Measurements from ENCODE around the gene USP27X.

USP27X gene

DNA sequence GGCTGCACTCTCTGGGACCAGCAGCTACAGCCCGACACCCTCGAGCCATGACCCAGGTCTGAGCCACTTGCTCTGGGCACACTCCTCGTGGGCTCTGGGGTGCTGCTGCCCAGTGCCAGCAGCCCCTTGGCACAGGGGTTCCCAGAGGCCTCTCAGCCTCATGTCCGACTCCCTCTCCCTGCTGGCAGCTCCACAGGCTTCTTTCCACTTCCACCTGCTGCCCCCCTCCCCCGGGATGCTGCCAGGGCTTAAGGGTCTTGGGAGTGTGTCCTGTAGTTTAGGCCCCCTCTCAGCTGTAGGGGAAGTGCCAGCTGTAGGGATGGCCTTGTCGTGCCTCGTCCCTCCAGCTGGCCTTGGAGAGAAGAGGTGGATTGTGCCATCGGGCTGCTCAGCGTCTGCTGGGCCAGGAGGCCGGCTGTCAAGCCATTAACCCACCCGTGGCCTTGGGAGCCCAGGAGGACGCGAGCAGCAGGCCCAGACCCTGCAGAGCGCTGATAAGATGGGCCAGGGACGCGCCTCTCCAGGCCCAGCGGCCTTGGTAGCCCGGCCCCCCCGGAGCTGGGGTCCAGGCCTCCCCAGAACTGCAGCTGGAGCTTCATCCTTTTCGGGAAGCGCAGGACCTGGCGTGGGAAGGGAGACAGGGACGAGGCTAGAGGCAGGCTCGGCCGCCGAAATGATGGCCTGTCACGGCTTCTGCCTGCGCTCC lies 1.0 kb upstream of the USP27X start:
- no peak for TF ChIP-seq CTCF (IDR thresholded peaks at IDR 0.05; ENCODE audit: insufficient read depth, low read length, missing control alignments)
- ChIA-PET CTCF (interaction anchor here (1.0 to 1.6 kb wide), 3 partner anchors 10 to 38 kb away, joined by 3 to 7 read pairs (median 4); no protein-coding TSS in a partner anchor), POLR2A (interaction anchor here (1.0 kb wide), 1 partner anchor 44 kb away, joined by 5 read pairs; the partner anchor contains the start of gene CLCN5)
- H3K4me3 ChIP-seq (ENCODE audit: low read depth, low read length) = peak overlapping the region; percentile 64
- DNase-seq (ENCODE audit: low read depth, low spot score) = no peak

GRCh38 chrX:49879656-49880277 lies 483 bp downstream of the USP27X start:
- CTCF ChIA-PET = interaction anchor here (0.6 to 1.6 kb wide), 3 partner anchors 37 to 41 kb away, joined by 3 to 7 read pairs (median 4); no protein-coding TSS in a partner anchor
- no peak for DNase-seq (ENCODE audit: low read depth, low spot score)
- POLR2A ChIA-PET = no interaction called here
- no peak for TF ChIP-seq CTCF (IDR thresholded peaks at IDR 0.05; ENCODE audit: insufficient read depth, low read length, missing control alignments)
- H3K4me3 ChIP-seq (ENCODE audit: low read depth, low read length) = peak overlapping the region; percentile 64

DNA sequence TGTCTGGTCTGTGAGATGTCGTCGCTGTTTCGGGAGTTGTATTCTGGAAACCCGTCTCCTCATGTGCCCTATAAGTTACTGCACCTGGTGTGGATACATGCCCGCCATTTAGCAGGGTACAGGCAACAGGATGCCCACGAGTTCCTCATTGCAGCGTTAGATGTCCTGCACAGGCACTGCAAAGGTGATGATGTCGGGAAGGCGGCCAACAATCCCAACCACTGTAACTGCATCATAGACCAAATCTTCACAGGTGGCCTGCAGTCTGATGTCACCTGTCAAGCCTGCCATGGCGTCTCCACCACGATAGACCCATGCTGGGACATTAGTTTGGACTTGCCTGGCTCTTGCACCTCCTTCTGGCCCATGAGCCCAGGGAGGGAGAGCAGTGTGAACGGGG lies 1.4 kb downstream of the USP27X start:
- no peak overlapping the region; the same call in 1 of the 2 replicates for H3K4me3 ChIP-seq (ENCODE audit: low read depth, low read length)

GRCh38 chrX:49884290-49884862 lies 5.1 kb downstream of the USP27X start:
- CTCF ChIA-PET = interaction anchor here (0.8 to 2.9 kb wide), 14 partner anchors 9 to 695 kb away, joined by 3 to 23 read pairs (median 4); partner anchors contain the start of gene CCNB3
- TF ChIP-seq CTCF (IDR thresholded peaks at IDR 0.05; ENCODE audit: insufficient read depth, low read length, missing control alignments) = peak; percentile 72
- POLR2A ChIA-PET = interaction anchor here (0.6 kb wide), 1 partner anchor 57 kb away, joined by 3 read pairs; no protein-coding TSS in a partner anchor
- no peak for DNase-seq (ENCODE audit: low read depth, low spot score)
- H3K4me3 ChIP-seq (ENCODE audit: low read depth, low read length) = no peak overlapping the region

More for the DNA sequence above, 1.4 kb downstream of the USP27X start:
- no peak for DNase-seq (ENCODE audit: low read depth, low spot score)
- ChIA-PET POLR2A (no interaction called here), CTCF (interaction anchor here (1.1 kb wide), 1 partner anchor 324 kb away, joined by 3 read pairs; the partner anchor contains the start of gene CCNB3)
- no peak for TF ChIP-seq CTCF (IDR thresholded peaks at IDR 0.05; ENCODE audit: insufficient read depth, low read length, missing control alignments)

DNA sequence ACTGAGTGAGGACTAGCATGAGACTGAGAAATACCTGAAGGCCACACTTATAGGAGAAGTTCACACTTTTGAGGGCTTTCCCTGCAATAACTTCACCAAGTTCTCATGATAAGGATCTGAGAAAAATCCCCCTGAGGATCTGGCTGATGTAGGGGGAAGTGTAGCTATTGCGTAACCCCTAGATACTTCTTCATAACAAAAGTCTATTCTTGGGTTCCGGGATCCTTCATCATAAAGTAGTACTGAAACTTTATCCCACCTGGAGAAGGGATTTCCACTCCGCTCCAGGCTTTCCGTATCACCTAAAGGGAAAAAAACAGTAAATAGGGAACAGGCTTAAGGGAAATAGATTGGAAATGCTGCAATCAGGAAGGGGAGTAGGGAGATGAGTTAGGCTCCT lies 13.3 kb downstream of the USP27X start:
- POLR2A ChIA-PET = no interaction called here
- CTCF ChIA-PET = interaction anchor here (1.1 kb wide), 1 partner anchor 11 kb away, joined by 3 read pairs; no protein-coding TSS in a partner anchor

More for the DNA sequence above, 13.3 kb downstream of the USP27X start:
- DNase-seq (ENCODE audit: low read depth, low spot score) = no peak
- no peak overlapping the region for H3K4me3 ChIP-seq (ENCODE audit: low read depth, low read length)
- no peak for TF ChIP-seq CTCF (IDR thresholded peaks at IDR 0.05; ENCODE audit: insufficient read depth, low read length, missing control alignments)

Data from AG04449 (cell line).